TTC549 (cell line): ENCODE results near the gene SP100.
"Not testable (repeated sequence)": the region's sequence is repeated elsewhere in the genome, so short reads cannot be mapped to it uniquely, and the experiment has no call there.

ENCODE experiments used
- FAIRE-seq: peaks from 2 replicates; lab custom pipeline; 2012; peaks lifted over from hg19 to GRCh38; lab: Jason Lieb, UNC

SP100 gene

GRCh38 chr2:230416061-230416721, at the start of gene SP100:
TSS of gene SP100 (plus strand) at chr2:230416201. CDS start at chr2:230416297, 96 bp downstream.
- FAIRE-seq = no peak

GRCh38 chr2:230382108-230382507, 33.9 kb upstream of the SP100 start:
- FAIRE-seq = no peak

- FAIRE-seq = no peak
These were observed 32.5 kb upstream of the SP100 start for GRCh38 chr2:230383453-230383852.

- no peak for FAIRE-seq
These were observed 31.0 kb upstream of the SP100 start for GRCh38 chr2:230384986-230385385.

GRCh38 chr2:230394301-230394700, 21.7 kb upstream of the SP100 start:
- no peak for FAIRE-seq

GRCh38 chr2:230398698-230399097, 17.3 kb upstream of the SP100 start:
- not testable (repeated sequence) for FAIRE-seq

- FAIRE-seq = no peak
These were observed 16.0 kb upstream of the SP100 start for GRCh38 chr2:230400041-230400440.

- FAIRE-seq = no peak
These were observed 15.5 kb upstream of the SP100 start for GRCh38 chr2:230400454-230400853.

- FAIRE-seq = not testable (repeated sequence)
These were observed 15.0 kb upstream of the SP100 start for GRCh38 chr2:230401026-230401425.

GRCh38 chr2:230403746-230404145, 12.3 kb upstream of the SP100 start:
- no peak for FAIRE-seq

- FAIRE-seq = no peak
These were observed 10.2 kb upstream of the SP100 start for GRCh38 chr2:230405824-230406223.

GRCh38 chr2:230408244-230408842, 7.7 kb upstream of the SP100 start:
- no peak for FAIRE-seq

GRCh38 chr2:230409316-230409715, 6.7 kb upstream of the SP100 start:
- FAIRE-seq = not testable (repeated sequence)

GRCh38 chr2:230410263-230410662, 5.7 kb upstream of the SP100 start:
- no peak for FAIRE-seq

- no peak for FAIRE-seq
These were observed 5.0 kb upstream of the SP100 start for GRCh38 chr2:230410861-230411569.

GRCh38 chr2:230411570-230412370, 4.2 kb upstream of the SP100 start:
- no peak for FAIRE-seq

GRCh38 chr2:230412371-230412711, 3.7 kb upstream of the SP100 start:
- no peak for FAIRE-seq

GRCh38 chr2:230412846-230413245, 3.2 kb upstream of the SP100 start:
- no peak for FAIRE-seq

- FAIRE-seq = no peak
These were observed 2.5 kb upstream of the SP100 start for GRCh38 chr2:230413479-230413878.

GRCh38 chr2:230414302-230414701, 1.7 kb upstream of the SP100 start:
- FAIRE-seq = no peak

- FAIRE-seq = no peak
These were observed 1.4 kb downstream of the SP100 start for GRCh38 chr2:230417436-230417835.

GRCh38 chr2:230418341-230419016, 2.5 kb downstream of the SP100 start:
- FAIRE-seq = no peak
